Measurements from ENCODE around the gene ZBP1.
A peak's percentile ranks its signal among the peaks of the same experiment; 100 is the strongest.

ZBP1 gene

GRCh38 chr20:57618091-57618763, 2.0 kb downstream of the ZBP1 start:
- DNase-seq (ENCODE audit: low read depth in 2 of 2), result peak; percentile 38 to 62

- no peak for DNase-seq (ENCODE audit: low read depth in 2 of 2)
These were observed 3.0 kb downstream of the ZBP1 start for GRCh38 chr20:57617079-57617795.

GRCh38 chr20:57616143-57616951, 3.9 kb downstream of the ZBP1 start:
- DNase-seq (ENCODE audit: low read depth in 2 of 2), result no peak

GRCh38 chr20:57615445-57615811, 4.8 kb downstream of the ZBP1 start:
- no peak for DNase-seq (ENCODE audit: low read depth in 2 of 2)

GRCh38 chr20:57614490-57615444, 5.5 kb downstream of the ZBP1 start:
- no peak for DNase-seq (ENCODE audit: low read depth in 2 of 2)

GRCh38 chr20:57613481-57613921, 6.7 kb downstream of the ZBP1 start:
- no peak for DNase-seq (ENCODE audit: low read depth in 2 of 2)

- no peak for DNase-seq (ENCODE audit: low read depth in 2 of 2)
These were observed 7.3 kb downstream of the ZBP1 start for GRCh38 chr20:57612916-57613315.

GRCh38 chr20:57612436-57612835, 7.8 kb downstream of the ZBP1 start:
- DNase-seq (ENCODE audit: low read depth in 2 of 2), result no peak

GRCh38 chr20:57611586-57612311, 8.5 kb downstream of the ZBP1 start:
- DNase-seq (ENCODE audit: low read depth in 2 of 2), result no peak

GRCh38 chr20:57610261-57610952, 9.8 kb downstream of the ZBP1 start:
- DNase-seq (ENCODE audit: low read depth in 2 of 2), result no peak

- no peak for DNase-seq (ENCODE audit: low read depth in 2 of 2)
These were observed 10.4 kb downstream of the ZBP1 start for GRCh38 chr20:57609842-57610167.

GRCh38 chr20:57609086-57609841, 11.0 kb downstream of the ZBP1 start:
- no peak for DNase-seq (ENCODE audit: low read depth in 2 of 2)

GRCh38 chr20:57608516-57608915, 11.7 kb downstream of the ZBP1 start:
- DNase-seq (ENCODE audit: low read depth in 2 of 2), result no peak

- DNase-seq (ENCODE audit: low read depth in 2 of 2), result no peak
These were observed 14.3 kb downstream of the ZBP1 start for GRCh38 chr20:57605878-57606277.

GRCh38 chr20:57605045-57605444, 15.2 kb downstream of the ZBP1 start:
- no peak for DNase-seq (ENCODE audit: low read depth in 2 of 2)

GRCh38 chr20:57603120-57603519, 17.1 kb downstream of the ZBP1 start:
- DNase-seq (ENCODE audit: low read depth in 2 of 2), result no peak

- DNase-seq (ENCODE audit: low read depth in 2 of 2), result no peak
These were observed 18.5 kb downstream of the ZBP1 start for GRCh38 chr20:57601737-57602136.

- no peak for DNase-seq (ENCODE audit: low read depth in 2 of 2)
These were observed 19.0 kb downstream of the ZBP1 start for GRCh38 chr20:57601211-57601570.

GRCh38 chr20:57600320-57601210, 19.7 kb downstream of the ZBP1 start:
- no peak for DNase-seq (ENCODE audit: low read depth in 2 of 2)

Data from stimulated activated CD8-positive, alpha-beta memory T cell treated with anti-CD3 and anti-CD28 coated beads, Interleukin-7, amount 100 ng/mL, for 4 hours (primary cell).